GM12801 (cell line): ENCODE results near the gene APRT.

ENCODE experiments used
- CTCF ChIP-seq: IDR thresholded peaks from one replicate; pipeline ENCODE4 v1.5.1; 2011; ENCODE audit warnings: control low read depth; ENCODE audit not compliant: insufficient read length; ENCODE audit errors: extremely low read depth

The APRT gene

GRCh38 chr16:88811769-88812512, at the start of gene APRT:
Gene APRT (minus strand): TSS chr16:88811928. CDS start chr16:88811899, 29 bp downstream.
- TF ChIP-seq CTCF: no peak

- no peak for TF ChIP-seq CTCF
Observed at GRCh38 chr16:88861359-88861758, 49.6 kb upstream of the APRT start.

- no peak for TF ChIP-seq CTCF
Observed at GRCh38 chr16:88859381-88860091, 47.8 kb upstream of the APRT start.

GRCh38 chr16:88857728-88858339, 46.1 kb upstream of the APRT start:
- no peak for TF ChIP-seq CTCF

- TF ChIP-seq CTCF: no peak
Observed at GRCh38 chr16:88856828-88857727, 45.4 kb upstream of the APRT start, which contains the start of the genes GALNS and TRAPPC2L. Gene GALNS (minus strand): TSS chr16:88856947. CDS start chr16:88856877, 70 bp downstream. Gene TRAPPC2L (plus strand): TSS chr16:88857127. CDS start chr16:88857151, 24 bp downstream.

GRCh38 chr16:88856122-88856827, 44.5 kb upstream of the APRT start:
- no peak for TF ChIP-seq CTCF
